ENCODE results near the gene STXBP5.

DNA sequence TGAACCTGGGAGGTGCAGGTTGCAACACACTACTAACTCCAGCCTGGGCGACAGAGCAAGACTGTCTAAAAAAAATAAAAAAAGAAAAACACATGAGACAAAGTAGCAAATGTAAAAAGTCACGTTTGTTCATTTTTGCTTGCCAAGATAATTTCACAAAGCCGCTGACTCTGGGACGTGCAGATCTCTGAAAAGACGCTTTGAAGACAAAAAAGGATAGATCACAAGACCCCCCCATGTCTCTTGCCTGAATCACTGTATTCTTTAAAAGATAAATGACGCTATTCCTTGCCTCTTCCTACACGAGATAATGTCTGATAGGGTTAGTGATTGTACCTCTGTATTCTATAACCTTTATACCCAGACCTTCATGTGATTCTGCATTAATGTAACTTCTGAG, 23.3 kb upstream of the STXBP5 start:
- TF ChIP-seq POLR2A (IDR thresholded peaks at IDR 0.05): no peak
- TF ChIP-seq, protein P1, sequence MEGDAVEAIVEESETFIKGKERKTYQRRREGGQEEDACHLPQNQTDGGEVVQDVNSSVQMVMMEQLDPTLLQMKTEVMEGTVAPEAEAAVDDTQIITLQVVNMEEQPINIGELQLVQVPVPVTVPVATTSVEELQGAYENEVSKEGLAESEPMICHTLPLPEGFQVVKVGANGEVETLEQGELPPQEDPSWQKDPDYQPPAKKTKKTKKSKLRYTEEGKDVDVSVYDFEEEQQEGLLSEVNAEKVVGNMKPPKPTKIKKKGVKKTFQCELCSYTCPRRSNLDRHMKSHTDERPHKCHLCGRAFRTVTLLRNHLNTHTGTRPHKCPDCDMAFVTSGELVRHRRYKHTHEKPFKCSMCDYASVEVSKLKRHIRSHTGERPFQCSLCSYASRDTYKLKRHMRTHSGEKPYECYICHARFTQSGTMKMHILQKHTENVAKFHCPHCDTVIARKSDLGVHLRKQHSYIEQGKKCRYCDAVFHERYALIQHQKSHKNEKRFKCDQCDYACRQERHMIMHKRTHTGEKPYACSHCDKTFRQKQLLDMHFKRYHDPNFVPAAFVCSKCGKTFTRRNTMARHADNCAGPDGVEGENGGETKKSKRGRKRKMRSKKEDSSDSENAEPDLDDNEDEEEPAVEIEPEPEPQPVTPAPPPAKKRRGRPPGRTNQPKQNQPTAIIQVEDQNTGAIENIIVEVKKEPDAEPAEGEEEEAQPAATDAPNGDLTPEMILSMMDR (IDR thresholded peaks at IDR 0.05): no peak
- no peak for TF ChIP-seq EP300 (IDR thresholded peaks at IDR 0.05)
